Measurements from ENCODE around the gene CST7.

CST7 gene

GRCh38 chr20:25006431-25007167 lies 57.5 kb downstream of the CST7 start:
- FAIRE-seq = no peak

GRCh38 chr20:25007491-25008305 lies 58.6 kb downstream of the CST7 start:
- no peak for FAIRE-seq

- FAIRE-seq = no peak
Measured at GRCh38 chr20:25008388-25009217, 59.5 kb downstream of the CST7 start.
